Measurements from ENCODE around the gene TAS2R40.

The TAS2R40 gene

GRCh38 chr7:143250822-143251221 lies 29.0 kb downstream of the TAS2R40 start:
- DNase-seq (ENCODE audit: low spot score), result no peak
- Histone ChIP-seq H3K36me3 (replicated peaks in 1 of 2; ENCODE audit: control insufficient read depth in 2 of 2, insufficient read depth in 2 of 2, low read length in 2 of 2) (peaks cover 0 to 2% of the 10 kb centered on the region in 2 donors), H3K4me1 (ENCODE audit: control insufficient read depth in 2 of 2, insufficient read depth in 1 of 2, low read depth in 1 of 2, low read length in 2 of 2) (no peaks in the 10 kb centered on the region), H3K18ac (ENCODE audit: low read length) (no peak overlapping the region), H3K23ac (ENCODE audit: low read depth, low read length, poor library complexity) (no peak overlapping the region), H2BK5ac (ENCODE audit: low read length) (no peak overlapping the region), H3K4ac (ENCODE audit: low read length) (no peak overlapping the region), H4K91ac (ENCODE audit: low read depth, low read length, poor library complexity) (no peak overlapping the region), H3K9me3 (replicated peaks in 1 of 2; ENCODE audit: control insufficient read depth in 2 of 2, insufficient read depth in 1 of 2, low read depth in 1 of 2, low read length in 2 of 2) (peaks cover 0 to 5% of the 10 kb centered on the region in 2 donors), H2AFZ (ENCODE audit: low read length) (no peak overlapping the region), H2BK15ac (ENCODE audit: low read length) (no peak overlapping the region), H3K14ac (ENCODE audit: low read length) (no peak overlapping the region), H4K8ac (ENCODE audit: low read depth, low read length) (no peak overlapping the region), H3K79me1 (ENCODE audit: low read depth, low read length) (no peaks in the 10 kb centered on the region), H2BK12ac (ENCODE audit: low read length) (no peak overlapping the region), H3K27ac (replicated peaks; ENCODE audit: low read length) (no peak overlapping the region), H2BK120ac (ENCODE audit: low read depth, low read length) (no peak overlapping the region), H3K27me3 (ENCODE audit: control insufficient read depth in 3 of 3, insufficient read depth in 3 of 3, low read depth in 1 of 3, low read length in 3 of 3) (peaks cover 0 to 4% (median 0%) of the 10 kb centered on the region in 3 experiments), H3K4me3 (ENCODE audit: low read length in 2 of 2) (no peak overlapping the region), H3K9ac (ENCODE audit: low read depth, low read length, poor library complexity) (no peak overlapping the region), H2AK5ac (ENCODE audit: low read depth, low read length) (no peak overlapping the region), H3K4me2 (ENCODE audit: insufficient read depth, low read length, poor library complexity, severe bottlenecking) (no peak overlapping the region)
- WGBS, 2 donors (ENCODE audit: extremely low coverage in 2 of 2, insufficient read length in 2 of 2, insufficient replicate concordance in 1 of 2), result no CpG with 5 or more reads among the region's 1 CpG

- H3K14ac ChIP-seq (ENCODE audit: low read length), result no peak overlapping the region
- no peak overlapping the region for H2BK120ac ChIP-seq (ENCODE audit: low read depth, low read length)
- no peak for DNase-seq (ENCODE audit: low spot score)
- peaks cover 0 to 3% of the 10 kb centered on the region in 2 donors for H3K9me3 ChIP-seq (replicated peaks in 1 of 2; ENCODE audit: control insufficient read depth in 2 of 2, insufficient read depth in 1 of 2, low read depth in 1 of 2, low read length in 2 of 2)
- no peak overlapping the region for H3K27ac ChIP-seq (replicated peaks; ENCODE audit: low read length)
- no peak overlapping the region for H2AK5ac ChIP-seq (ENCODE audit: low read depth, low read length)
- peaks cover 0 to 2% of the 10 kb centered on the region in 2 donors for H3K36me3 ChIP-seq (replicated peaks in 1 of 2; ENCODE audit: control insufficient read depth in 2 of 2, insufficient read depth in 2 of 2, low read length in 2 of 2)
- no peak overlapping the region for H2BK15ac ChIP-seq (ENCODE audit: low read length)
- H4K91ac ChIP-seq (ENCODE audit: low read depth, low read length, poor library complexity), result no peak overlapping the region
- H2AFZ ChIP-seq (ENCODE audit: low read length), result no peak overlapping the region
- H2BK5ac ChIP-seq (ENCODE audit: low read length), result no peak overlapping the region
- H4K8ac ChIP-seq (ENCODE audit: low read depth, low read length), result no peak overlapping the region
- no peaks in the 10 kb centered on the region for H3K27me3 ChIP-seq (ENCODE audit: control insufficient read depth in 3 of 3, insufficient read depth in 3 of 3, low read depth in 1 of 3, low read length in 3 of 3)
- H3K79me1 ChIP-seq (ENCODE audit: low read depth, low read length), result no peaks in the 10 kb centered on the region
- H2BK12ac ChIP-seq (ENCODE audit: low read length), result no peak overlapping the region
- no peak overlapping the region for H3K9ac ChIP-seq (ENCODE audit: low read depth, low read length, poor library complexity)
- no peak overlapping the region for H3K4me3 ChIP-seq (ENCODE audit: low read length in 2 of 2)
- no peak overlapping the region for H3K18ac ChIP-seq (ENCODE audit: low read length)
- no peak overlapping the region for H3K23ac ChIP-seq (ENCODE audit: low read depth, low read length, poor library complexity)
- H3K4me1 ChIP-seq (ENCODE audit: control insufficient read depth in 2 of 2, insufficient read depth in 1 of 2, low read depth in 1 of 2, low read length in 2 of 2), result no peaks in the 10 kb centered on the region
- no peak overlapping the region for H3K4ac ChIP-seq (ENCODE audit: low read length)
- H3K4me2 ChIP-seq (ENCODE audit: insufficient read depth, low read length, poor library complexity, severe bottlenecking), result no peak overlapping the region
- no CpG with 5 or more reads among the region's 2 CpGs for WGBS, 2 donors (ENCODE audit: extremely low coverage in 2 of 2, insufficient read length in 2 of 2, insufficient replicate concordance in 1 of 2)
These were observed 30.2 kb downstream of the TAS2R40 start for GRCh38 chr7:143252006-143252405.

GRCh38 chr7:143255564-143255963 lies 33.7 kb downstream of the TAS2R40 start:
- no peak overlapping the region for H2AFZ ChIP-seq (ENCODE audit: low read length)
- no CpG with 5 or more reads among the region's 3 CpGs for WGBS, 2 donors (ENCODE audit: extremely low coverage in 2 of 2, insufficient read length in 2 of 2, insufficient replicate concordance in 1 of 2)

GRCh38 chr7:143256325-143256724 lies 34.5 kb downstream of the TAS2R40 start:
- no peak overlapping the region for H2BK5ac ChIP-seq (ENCODE audit: low read length)
- no peak overlapping the region for H3K18ac ChIP-seq (ENCODE audit: low read length)
- no peak overlapping the region for H3K14ac ChIP-seq (ENCODE audit: low read length)
- no peak overlapping the region for H4K8ac ChIP-seq (ENCODE audit: low read depth, low read length)
- H4K91ac ChIP-seq (ENCODE audit: low read depth, low read length, poor library complexity), result no peak overlapping the region
- no CpG with 5 or more reads among the region's 3 CpGs for WGBS, 2 donors (ENCODE audit: extremely low coverage in 2 of 2, insufficient read length in 2 of 2, insufficient replicate concordance in 1 of 2)
- H3K27me3 ChIP-seq (ENCODE audit: control insufficient read depth in 3 of 3, insufficient read depth in 3 of 3, low read depth in 1 of 3, low read length in 3 of 3), result no peaks in the 10 kb centered on the region
- no peak overlapping the region for H2BK12ac ChIP-seq (ENCODE audit: low read length)
- peaks cover 0 to 3% of the 10 kb centered on the region in 2 donors for H3K9me3 ChIP-seq (replicated peaks in 1 of 2; ENCODE audit: control insufficient read depth in 2 of 2, insufficient read depth in 1 of 2, low read depth in 1 of 2, low read length in 2 of 2)
- no peak overlapping the region for H3K23ac ChIP-seq (ENCODE audit: low read depth, low read length, poor library complexity)
- H2BK120ac ChIP-seq (ENCODE audit: low read depth, low read length), result no peak overlapping the region
- no peak overlapping the region for H3K4ac ChIP-seq (ENCODE audit: low read length)
- no peak for DNase-seq (ENCODE audit: low spot score)
- H2AK5ac ChIP-seq (ENCODE audit: low read depth, low read length), result no peak overlapping the region
- H3K79me1 ChIP-seq (ENCODE audit: low read depth, low read length), result no peaks in the 10 kb centered on the region
- H3K9ac ChIP-seq (ENCODE audit: low read depth, low read length, poor library complexity), result no peak overlapping the region
- H3K4me2 ChIP-seq (ENCODE audit: insufficient read depth, low read length, poor library complexity, severe bottlenecking), result no peak overlapping the region
- H3K36me3 ChIP-seq (replicated peaks in 1 of 2; ENCODE audit: control insufficient read depth in 2 of 2, insufficient read depth in 2 of 2, low read length in 2 of 2), result no peaks in the 10 kb centered on the region
- H3K27ac ChIP-seq (replicated peaks; ENCODE audit: low read length), result no peak overlapping the region
- H2BK15ac ChIP-seq (ENCODE audit: low read length), result no peak overlapping the region
- no peak overlapping the region for H3K4me3 ChIP-seq (ENCODE audit: low read length in 2 of 2)
- no peak overlapping the region for H2AFZ ChIP-seq (ENCODE audit: low read length)
- no peaks in the 10 kb centered on the region for H3K4me1 ChIP-seq (ENCODE audit: control insufficient read depth in 2 of 2, insufficient read depth in 1 of 2, low read depth in 1 of 2, low read length in 2 of 2)

More at GRCh38 chr7:143255564-143255963, 33.7 kb downstream of the TAS2R40 start:
- no peak overlapping the region for H2BK5ac ChIP-seq (ENCODE audit: low read length)
- no peaks in the 10 kb centered on the region for H3K36me3 ChIP-seq (replicated peaks in 1 of 2; ENCODE audit: control insufficient read depth in 2 of 2, insufficient read depth in 2 of 2, low read length in 2 of 2)
- peaks cover 0 to 3% of the 10 kb centered on the region in 2 donors for H3K9me3 ChIP-seq (replicated peaks in 1 of 2; ENCODE audit: control insufficient read depth in 2 of 2, insufficient read depth in 1 of 2, low read depth in 1 of 2, low read length in 2 of 2)
- no peak overlapping the region for H2BK120ac ChIP-seq (ENCODE audit: low read depth, low read length)
- no peak for DNase-seq (ENCODE audit: low spot score)
- H3K79me1 ChIP-seq (ENCODE audit: low read depth, low read length), result no peaks in the 10 kb centered on the region
- no peak overlapping the region for H4K8ac ChIP-seq (ENCODE audit: low read depth, low read length)
- H3K4ac ChIP-seq (ENCODE audit: low read length), result no peak overlapping the region
- H3K27ac ChIP-seq (replicated peaks; ENCODE audit: low read length), result no peak overlapping the region
- H4K91ac ChIP-seq (ENCODE audit: low read depth, low read length, poor library complexity), result no peak overlapping the region
- H2BK12ac ChIP-seq (ENCODE audit: low read length), result no peak overlapping the region
- H2AK5ac ChIP-seq (ENCODE audit: low read depth, low read length), result no peak overlapping the region
- no peaks in the 10 kb centered on the region for H3K27me3 ChIP-seq (ENCODE audit: control insufficient read depth in 3 of 3, insufficient read depth in 3 of 3, low read depth in 1 of 3, low read length in 3 of 3)
- H3K18ac ChIP-seq (ENCODE audit: low read length), result no peak overlapping the region
- no peak overlapping the region for H3K14ac ChIP-seq (ENCODE audit: low read length)
- H3K9ac ChIP-seq (ENCODE audit: low read depth, low read length, poor library complexity), result no peak overlapping the region
- H3K4me2 ChIP-seq (ENCODE audit: insufficient read depth, low read length, poor library complexity, severe bottlenecking), result no peak overlapping the region
- no peak overlapping the region for H2BK15ac ChIP-seq (ENCODE audit: low read length)
- H3K4me1 ChIP-seq (ENCODE audit: control insufficient read depth in 2 of 2, insufficient read depth in 1 of 2, low read depth in 1 of 2, low read length in 2 of 2), result no peaks in the 10 kb centered on the region
- no peak overlapping the region for H3K23ac ChIP-seq (ENCODE audit: low read depth, low read length, poor library complexity)
- H3K4me3 ChIP-seq (ENCODE audit: low read length in 2 of 2), result no peak overlapping the region
